Measurements from ENCODE around the gene SCLY.

DNA sequence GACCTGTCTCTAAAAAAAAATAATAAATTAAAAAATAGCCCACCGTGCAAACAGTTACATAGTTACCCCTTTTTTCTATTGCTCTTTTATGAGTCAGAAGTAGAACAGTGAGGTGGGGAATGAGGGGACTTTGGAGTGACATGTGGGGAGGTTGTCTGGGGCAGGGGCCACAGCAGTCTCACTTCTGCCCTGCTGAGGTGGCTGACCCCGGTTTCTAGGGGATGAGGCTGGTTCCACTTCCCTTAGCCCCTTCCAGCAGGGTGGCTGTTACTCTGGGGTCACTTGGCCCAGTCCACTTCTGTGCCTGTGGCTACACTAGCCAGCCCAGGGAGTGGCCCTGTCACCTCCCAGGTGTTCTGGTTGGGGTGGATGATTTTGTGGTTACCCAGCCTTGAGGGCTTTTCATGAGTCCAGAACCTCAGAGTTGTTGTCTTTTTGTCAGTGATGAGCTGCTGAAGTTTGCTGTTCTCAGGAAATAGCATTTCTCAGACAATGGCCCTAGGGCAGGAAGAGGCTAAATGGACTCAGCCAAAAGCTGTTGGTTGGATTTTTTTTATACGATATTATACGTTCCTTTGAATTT lies 28.0 kb upstream of the SCLY start:
- TF ChIP-seq, protein P1, sequence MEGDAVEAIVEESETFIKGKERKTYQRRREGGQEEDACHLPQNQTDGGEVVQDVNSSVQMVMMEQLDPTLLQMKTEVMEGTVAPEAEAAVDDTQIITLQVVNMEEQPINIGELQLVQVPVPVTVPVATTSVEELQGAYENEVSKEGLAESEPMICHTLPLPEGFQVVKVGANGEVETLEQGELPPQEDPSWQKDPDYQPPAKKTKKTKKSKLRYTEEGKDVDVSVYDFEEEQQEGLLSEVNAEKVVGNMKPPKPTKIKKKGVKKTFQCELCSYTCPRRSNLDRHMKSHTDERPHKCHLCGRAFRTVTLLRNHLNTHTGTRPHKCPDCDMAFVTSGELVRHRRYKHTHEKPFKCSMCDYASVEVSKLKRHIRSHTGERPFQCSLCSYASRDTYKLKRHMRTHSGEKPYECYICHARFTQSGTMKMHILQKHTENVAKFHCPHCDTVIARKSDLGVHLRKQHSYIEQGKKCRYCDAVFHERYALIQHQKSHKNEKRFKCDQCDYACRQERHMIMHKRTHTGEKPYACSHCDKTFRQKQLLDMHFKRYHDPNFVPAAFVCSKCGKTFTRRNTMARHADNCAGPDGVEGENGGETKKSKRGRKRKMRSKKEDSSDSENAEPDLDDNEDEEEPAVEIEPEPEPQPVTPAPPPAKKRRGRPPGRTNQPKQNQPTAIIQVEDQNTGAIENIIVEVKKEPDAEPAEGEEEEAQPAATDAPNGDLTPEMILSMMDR (conservative IDR thresholded peaks at IDR 0.05; ENCODE audit: low read depth, low read length): no peak
- TF ChIP-seq EZH2 (IDR thresholded peaks at IDR 0.05; ENCODE audit: borderline replicate concordance, low read depth, low read length, poor library complexity, severe bottlenecking): no peak
